ENCODE data around the gene NGB. TPM values are rescaled to one million over a fixed set of nuclear protein-coding genes. Genes with fewer than 3 reads are reported as not detected.

Gene NGB
- total and polyA plus RNA-seq, 9 of the 15 experiments (the other 6 are each of a cell fraction or from before 2014, with no cell fraction given) = not detected

DNA sequence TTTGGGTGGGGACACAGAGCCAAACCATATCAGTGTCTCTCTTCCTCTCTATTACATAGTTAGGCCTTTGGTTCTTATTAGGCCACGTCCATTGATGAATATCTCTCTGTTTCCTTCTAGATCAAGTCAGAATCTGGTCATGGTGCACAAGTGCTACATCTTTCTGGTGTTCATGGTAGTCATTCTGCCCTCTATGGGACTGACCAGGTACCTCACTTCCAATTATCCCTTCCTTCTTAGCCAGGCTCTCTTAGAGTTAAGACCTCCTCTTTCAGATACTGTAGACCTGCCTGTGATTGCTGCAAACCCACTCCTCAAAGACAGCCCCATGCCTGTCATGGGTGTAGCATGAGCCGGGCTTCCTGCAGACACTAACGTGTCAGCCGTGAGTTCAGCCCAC is 25.2 kb downstream of the NGB start:
- TF ChIP-seq ZFP30 (CRISPR knock-in tag; IDR thresholded peaks at IDR 0.05; ENCODE audit: borderline replicate concordance) = no peak
- TF ChIP-seq, protein P1, sequence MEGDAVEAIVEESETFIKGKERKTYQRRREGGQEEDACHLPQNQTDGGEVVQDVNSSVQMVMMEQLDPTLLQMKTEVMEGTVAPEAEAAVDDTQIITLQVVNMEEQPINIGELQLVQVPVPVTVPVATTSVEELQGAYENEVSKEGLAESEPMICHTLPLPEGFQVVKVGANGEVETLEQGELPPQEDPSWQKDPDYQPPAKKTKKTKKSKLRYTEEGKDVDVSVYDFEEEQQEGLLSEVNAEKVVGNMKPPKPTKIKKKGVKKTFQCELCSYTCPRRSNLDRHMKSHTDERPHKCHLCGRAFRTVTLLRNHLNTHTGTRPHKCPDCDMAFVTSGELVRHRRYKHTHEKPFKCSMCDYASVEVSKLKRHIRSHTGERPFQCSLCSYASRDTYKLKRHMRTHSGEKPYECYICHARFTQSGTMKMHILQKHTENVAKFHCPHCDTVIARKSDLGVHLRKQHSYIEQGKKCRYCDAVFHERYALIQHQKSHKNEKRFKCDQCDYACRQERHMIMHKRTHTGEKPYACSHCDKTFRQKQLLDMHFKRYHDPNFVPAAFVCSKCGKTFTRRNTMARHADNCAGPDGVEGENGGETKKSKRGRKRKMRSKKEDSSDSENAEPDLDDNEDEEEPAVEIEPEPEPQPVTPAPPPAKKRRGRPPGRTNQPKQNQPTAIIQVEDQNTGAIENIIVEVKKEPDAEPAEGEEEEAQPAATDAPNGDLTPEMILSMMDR (IDR thresholded peaks at IDR 0.05 in 2 of 3, conservative IDR thresholded peaks at IDR 0.05 in 1 of 3; ENCODE audit: insufficient read depth in 2 of 3, low read depth in 1 of 3, low read length in 3 of 3) = peak; percentile 12 to 25 (median 22); a peak in 2 of 6 replicates
- no peak overlapping the region for H2AFZ ChIP-seq (ENCODE audit: low read depth, low read length)
- BruUV-seq (replicated peaks) = no TSS peak
- H3K4me3 ChIP-seq = no peak overlapping the region
- H3K27ac ChIP-seq (ENCODE audit: extremely low read depth, low read depth, low read length) = no peak overlapping the region
- H3K9me3 ChIP-seq (replicated peaks; ENCODE audit: control insufficient read depth, insufficient read depth, low read depth, low read length) = no peaks in the 10 kb centered on the region
- ChIA-PET POLR2A (no interaction called here), CTCF (ENCODE audit: low intra/inter-chr PET ratio) (no interaction called here)
- H3K9me1 ChIP-seq (ENCODE audit: control insufficient read depth, insufficient read depth, low read length) = no peaks in the 10 kb centered on the region
- in situ Hi-C loops (cut with MboI) = no loop called here
- peaks cover 5% of the 10 kb centered on the region; the same call in 1 of the 2 replicates for H4K20me1 ChIP-seq (replicated peaks; ENCODE audit: control insufficient read depth, insufficient read depth, low read length)
- H3K36me3 ChIP-seq (ENCODE audit: control insufficient read depth, insufficient read depth, low read length) = no peaks in the 10 kb centered on the region
- intact Hi-C loops (cut with micrococcal nuclease) = no loop called here
- H3K79me2 ChIP-seq (ENCODE audit: control insufficient read depth, insufficient read depth, low read length) = no peaks in the 10 kb centered on the region
- H3K4me2 ChIP-seq (ENCODE audit: insufficient read depth, low read length) = no peak overlapping the region
- ATAC-seq (peak; percentile 56), FAIRE-seq (no peak), DNase-seq (ENCODE audit: extremely low read depth in 1 of 4, low spot score in 3 of 4) (no peak)
- WGBS (ENCODE audit: insufficient coverage, low coverage, missing lambda C conversion rate) = 0% methylated on average over 4 of the region's 4 CpGs
- no peak overlapping the region for H3K9ac ChIP-seq (ENCODE audit: insufficient read depth in 1 of 2, low read depth in 2 of 2, low read length in 2 of 2)
- H3K27me3 ChIP-seq (ENCODE audit: control insufficient read depth in 2 of 2, insufficient read depth in 2 of 2, low read length in 2 of 2) = peaks cover 0 to 22% of the 10 kb centered on the region in 2 experiments; a peak in 1 of 5 replicates
- H3K4me1 ChIP-seq (replicated peaks in 1 of 2; ENCODE audit: control insufficient read depth in 2 of 2, insufficient read depth in 2 of 2, low read length in 2 of 2) = no peaks in the 10 kb centered on the region

DNA sequence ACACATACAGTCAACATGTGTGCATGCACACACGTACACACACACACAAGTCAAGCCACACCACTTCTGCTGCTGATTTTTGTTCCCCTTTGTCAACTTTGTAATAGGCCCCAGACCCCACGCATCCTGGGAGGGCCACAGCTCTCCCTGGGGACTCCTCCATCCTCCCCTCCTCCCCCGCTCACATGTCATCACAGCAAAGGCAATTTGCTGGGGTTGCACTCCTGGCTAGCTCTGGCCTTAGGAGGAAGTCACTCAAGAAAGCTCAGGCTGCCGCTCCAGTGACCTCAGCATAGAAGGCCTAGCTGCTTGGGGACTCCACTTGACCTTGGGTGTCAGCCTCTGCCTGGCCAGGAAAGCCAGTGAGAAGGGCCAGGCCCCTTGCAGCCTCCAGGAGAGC is 27.2 kb downstream of the NGB start:
- in situ Hi-C loops (cut with MboI) (no loop called here), intact Hi-C loops (cut with micrococcal nuclease) (no loop called here)
- Histone ChIP-seq H3K27ac (ENCODE audit: extremely low read depth, low read depth, low read length) (no peak overlapping the region), H3K4me1 (replicated peaks in 1 of 2; ENCODE audit: control insufficient read depth in 2 of 2, insufficient read depth in 2 of 2, low read length in 2 of 2) (no peaks in the 10 kb centered on the region; a peak in 1 of 5 replicates), H3K9ac (ENCODE audit: insufficient read depth in 1 of 2, low read depth in 2 of 2, low read length in 2 of 2) (no peak overlapping the region), H2AFZ (ENCODE audit: low read depth, low read length) (no peak overlapping the region), H3K79me2 (ENCODE audit: control insufficient read depth, insufficient read depth, low read length) (no peaks in the 10 kb centered on the region), H3K4me2 (ENCODE audit: insufficient read depth, low read length) (no peak overlapping the region), H4K20me1 (replicated peaks; ENCODE audit: control insufficient read depth, insufficient read depth, low read length) (peaks cover 2% of the 10 kb centered on the region; the same call in 1 of the 2 replicates), H3K36me3 (ENCODE audit: control insufficient read depth, insufficient read depth, low read length) (no peaks in the 10 kb centered on the region), H3K27me3 (ENCODE audit: control insufficient read depth in 2 of 2, insufficient read depth in 2 of 2, low read length in 2 of 2) (peaks cover 0 to 29% of the 10 kb centered on the region in 2 experiments; a peak in 2 of 5 replicates), H3K9me1 (ENCODE audit: control insufficient read depth, insufficient read depth, low read length) (no peaks in the 10 kb centered on the region), H3K9me3 (replicated peaks; ENCODE audit: control insufficient read depth, insufficient read depth, low read depth, low read length) (no peaks in the 10 kb centered on the region), H3K4me3 (no peak overlapping the region)
- FAIRE-seq (no peak), DNase-seq (ENCODE audit: extremely low read depth in 1 of 4, low spot score in 3 of 4) (no peak), ATAC-seq (no peak)
- WGBS (ENCODE audit: insufficient coverage, low coverage, missing lambda C conversion rate) = 0% methylated on average over 4 of the region's 4 CpGs
- ChIA-PET CTCF (ENCODE audit: low intra/inter-chr PET ratio) (no interaction called here), POLR2A (no interaction called here)
- TF ChIP-seq ZNF133 (CRISPR knock-in tag; IDR thresholded peaks at IDR 0.05) = no peak
- no peak for TF ChIP-seq HMGN3 (IDR thresholded peaks at IDR 0.05; ENCODE audit: borderline replicate concordance, extremely low read depth, insufficient read length, low read depth, low read length)
- no TSS peak for BruUV-seq (replicated peaks)
